Amniotic epithelial cell (primary cell): Measurements from ENCODE around the gene TUBGCP6.
"Not testable (repeated sequence)": the region's sequence is repeated elsewhere in the genome, so short reads cannot be mapped to it uniquely, and the experiment has no call there.

Source experiments
- DNase-seq: peaks from one replicate; pipeline ENCODE4 v3.0.0-alpha.2; 2010; ENCODE audit warnings: low read depth

TUBGCP6 gene

DNA sequence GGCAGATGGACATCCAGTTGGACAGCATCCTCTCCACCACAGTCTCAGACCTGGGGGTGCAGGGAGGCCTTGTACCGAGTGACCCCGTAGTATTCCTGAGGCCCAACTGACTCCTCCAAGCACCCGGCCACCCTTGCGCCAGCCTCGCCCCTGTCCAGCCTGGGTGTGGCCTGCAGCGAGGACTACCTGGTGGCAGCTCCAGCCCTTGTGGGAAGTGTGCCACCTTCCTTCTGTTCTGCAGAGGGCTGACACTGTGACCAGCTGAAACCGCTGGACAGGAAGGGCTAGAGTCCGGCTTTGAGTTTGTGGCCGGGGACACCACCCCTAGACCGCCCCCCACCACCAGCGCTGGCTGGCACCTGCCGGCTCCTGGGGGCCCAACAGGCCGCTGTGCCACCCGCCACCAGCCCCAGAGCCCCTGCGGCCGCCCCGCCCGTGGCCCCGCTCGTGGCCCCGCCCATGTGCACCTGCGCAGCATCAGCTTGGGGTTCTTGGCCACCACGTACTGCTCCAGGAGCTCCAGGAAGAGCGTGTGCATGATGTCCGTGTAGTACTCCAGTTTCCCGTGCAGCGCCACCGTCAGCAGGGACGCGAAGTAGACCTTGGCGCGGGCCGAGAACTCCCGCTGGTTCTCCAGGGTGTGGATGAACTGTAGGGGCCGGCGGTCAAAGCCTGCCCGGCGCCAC lies 35.3 kb upstream of the TUBGCP6 start:
- DNase-seq: no peak

- DNase-seq: no peak
Measured at GRCh38 chr22:50278956-50279619, 34.3 kb upstream of the TUBGCP6 start.

GRCh38 chr22:50278461-50278860 lies 33.6 kb upstream of the TUBGCP6 start:
- DNase-seq: no peak

DNA sequence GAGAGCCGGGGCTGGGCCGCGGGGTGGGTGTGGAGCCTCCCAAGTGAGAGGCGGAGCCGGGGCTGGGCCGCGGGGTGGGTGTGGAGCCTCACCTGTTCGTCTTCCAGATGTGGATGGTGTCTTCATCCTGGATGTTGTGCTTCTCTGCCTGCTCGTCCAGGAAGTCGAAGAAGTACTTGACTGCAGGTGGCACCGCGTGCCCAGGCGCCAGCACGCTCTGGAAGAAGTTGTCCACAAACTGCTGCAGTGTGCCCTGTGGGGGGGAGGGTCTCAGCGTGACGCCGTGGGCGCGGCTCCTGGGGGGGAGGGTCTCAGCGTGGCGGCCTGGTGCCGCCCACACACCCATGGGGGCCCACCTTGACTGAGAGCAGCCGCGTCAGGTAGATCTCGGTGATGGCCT lies 32.9 kb upstream of the TUBGCP6 start:
- DNase-seq: no peak

GRCh38 chr22:50276143-50276542 lies 31.3 kb upstream of the TUBGCP6 start:
- peak; percentile 76 for DNase-seq

GRCh38 chr22:50275181-50276055 lies 30.6 kb upstream of the TUBGCP6 start:
- no peak for DNase-seq

- no peak for DNase-seq
Measured at GRCh38 chr22:50274771-50275170, 29.9 kb upstream of the TUBGCP6 start.

DNA sequence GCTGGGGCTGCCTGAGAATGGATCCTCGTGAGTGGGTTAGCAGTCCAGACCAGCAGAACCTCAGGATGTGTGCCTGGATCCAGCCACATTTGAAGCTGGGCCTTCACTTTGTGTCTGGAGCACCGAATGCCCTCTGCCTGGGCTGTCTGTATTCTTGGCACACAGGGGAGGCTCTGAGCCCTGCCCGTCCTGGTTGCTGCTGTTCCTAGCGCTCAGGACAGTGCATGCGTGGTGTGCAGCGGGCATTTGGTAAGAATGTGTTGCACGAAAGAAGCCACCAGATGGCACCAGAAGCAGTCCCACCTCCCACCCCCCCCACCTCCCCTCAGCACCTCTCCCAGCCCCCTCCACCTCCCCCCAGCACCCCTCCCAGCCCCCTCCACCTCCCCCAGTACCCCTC lies 29.5 kb upstream of the TUBGCP6 start:
- DNase-seq: peak; percentile 59

GRCh38 chr22:50273781-50274180 lies 29.0 kb upstream of the TUBGCP6 start:
- not testable (repeated sequence) for DNase-seq

- DNase-seq: not testable (repeated sequence)
Measured at GRCh38 chr22:50273352-50273751, 28.5 kb upstream of the TUBGCP6 start.

GRCh38 chr22:50272044-50272802 lies 27.4 kb upstream of the TUBGCP6 start:
- no peak for DNase-seq

- DNase-seq: peak; percentile 48
Measured at GRCh38 chr22:50271519-50271970, 26.7 kb upstream of the TUBGCP6 start.

- peak; percentile 64 for DNase-seq
Measured at GRCh38 chr22:50270666-50271394, 26.0 kb upstream of the TUBGCP6 start.

DNA sequence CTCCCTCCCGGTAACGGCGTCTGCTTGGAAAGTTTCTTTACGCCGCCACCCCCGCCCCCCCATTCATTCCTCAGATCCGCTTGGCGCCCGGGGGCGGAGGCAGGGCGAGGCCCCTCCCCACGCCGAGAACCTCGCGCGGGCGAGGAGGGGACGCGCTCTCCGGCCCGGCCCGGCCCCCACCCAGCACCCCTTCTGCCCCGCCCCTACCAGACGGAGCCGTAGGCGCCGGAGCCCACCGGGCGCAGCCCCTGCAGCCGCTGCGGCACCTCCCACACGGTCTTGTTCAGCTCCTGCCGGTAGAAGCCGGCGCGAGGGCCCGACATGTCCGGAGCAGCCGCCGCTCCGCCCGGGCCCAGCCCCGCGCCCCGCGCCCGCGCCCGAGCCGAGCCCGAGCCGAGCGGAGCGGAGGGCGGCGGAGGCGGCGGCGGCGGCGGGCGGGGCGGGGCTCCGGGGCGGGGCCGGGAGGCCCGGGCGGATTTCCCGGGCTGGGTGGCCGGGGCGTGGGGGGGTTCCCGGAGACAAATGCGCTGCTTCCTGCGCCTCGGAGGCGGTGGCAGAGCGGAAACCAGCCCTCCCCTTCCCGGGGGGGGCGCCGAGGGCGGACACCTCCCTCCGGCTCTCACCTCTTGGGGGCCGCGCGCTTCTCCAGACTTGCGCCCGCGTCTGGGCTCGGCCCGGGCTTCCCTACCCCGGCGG lies 25.3 kb upstream of the TUBGCP6 start, which contains the start of gene MAPK11:
Gene MAPK11 (minus strand): TSS at position 411 of the 696 bp plus-strand sequence. CDS start 88 bp downstream, at position 323.
- DNase-seq: peak; percentile 31

- no peak for DNase-seq
Measured at GRCh38 chr22:50269573-50269969, 24.7 kb upstream of the TUBGCP6 start.

GRCh38 chr22:50268655-50269113 lies 23.9 kb upstream of the TUBGCP6 start:
- no peak for DNase-seq

- DNase-seq: peak; percentile 55
Measured at GRCh38 chr22:50267591-50268390, 23.0 kb upstream of the TUBGCP6 start.

DNA sequence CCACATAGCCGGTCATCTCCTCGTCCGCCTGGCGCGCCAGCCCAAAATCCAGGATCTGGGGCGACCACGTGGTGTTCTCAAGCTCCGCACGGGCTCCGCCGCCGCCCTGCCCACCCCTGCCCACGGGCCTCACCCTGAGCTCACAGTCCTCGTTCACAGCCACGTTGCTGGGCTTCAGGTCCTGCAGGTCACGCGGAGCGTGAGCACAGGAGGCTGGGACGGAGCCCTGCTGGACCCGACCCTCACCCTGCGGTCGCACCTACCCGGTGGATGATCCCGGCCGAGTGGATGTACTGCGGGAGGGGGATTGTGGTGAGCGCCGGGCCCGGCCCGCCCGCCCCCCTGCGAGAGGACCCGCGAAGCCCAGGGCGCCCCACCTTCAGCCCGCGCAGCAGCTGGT lies 22.2 kb upstream of the TUBGCP6 start:
- no peak for DNase-seq

DNA sequence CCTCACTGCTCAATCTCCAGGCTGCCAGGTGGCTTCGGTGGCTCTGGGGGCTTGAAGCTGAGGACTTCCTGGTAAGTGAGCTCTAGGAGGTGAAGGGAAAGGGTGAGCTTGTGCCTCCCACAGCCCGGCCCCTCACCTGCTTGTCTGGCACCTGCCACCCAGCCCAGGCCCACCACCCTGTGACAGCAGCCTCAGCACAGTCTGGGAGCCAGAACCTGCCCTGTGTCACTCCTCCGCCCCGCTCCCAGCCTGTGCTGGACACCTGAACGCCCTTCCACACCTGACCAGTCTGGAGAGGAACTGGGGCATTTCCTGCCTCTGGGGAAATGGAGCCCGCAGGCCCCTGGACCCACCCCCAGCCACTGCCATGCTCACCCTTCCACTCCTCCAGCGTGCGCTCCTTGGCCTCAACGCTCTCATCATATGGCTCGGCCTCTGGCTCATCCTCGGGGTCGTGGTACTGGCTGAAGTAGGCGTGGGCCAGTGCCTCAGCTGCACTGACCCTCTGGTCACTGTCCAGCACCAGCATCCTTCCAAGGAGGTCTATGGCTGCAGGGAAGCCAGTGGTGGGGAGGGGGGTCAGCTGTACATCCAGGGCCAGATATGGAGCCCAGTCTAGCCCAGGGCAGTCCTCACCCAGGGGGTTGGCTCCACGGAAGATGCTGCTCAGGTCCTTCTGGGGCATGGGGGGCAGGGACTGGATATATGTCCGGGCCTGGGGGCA lies 20.3 kb upstream of the TUBGCP6 start:
- DNase-seq: no peak
